ENCODE measurements around the gene PCSK5. TPM values are rescaled to one million over a fixed set of nuclear protein-coding genes. Genes with fewer than 3 reads are reported as not detected.

PCSK5 gene
- total and polyA plus RNA-seq, 2 of the 8 experiments (the other 6 are each of a cell fraction or from before 2014, with no cell fraction given) = 5.5 to 10.7 TPM

GRCh38 chr9:76298521-76299144, 408.2 kb downstream of the PCSK5 start:
- Histone ChIP-seq H4K91ac (replicated peaks; ENCODE audit: insufficient read length, low read length) (no peak overlapping the region), H3K79me2 (ENCODE audit: control insufficient read depth in 1 of 2, insufficient read depth in 2 of 2, low read length in 2 of 2) (no peaks in the 10 kb centered on the region), H2BK12ac (ENCODE audit: low read depth, low read length) (no peak overlapping the region), H2BK15ac (ENCODE audit: low read length) (no peak overlapping the region), H3K27ac (ENCODE audit: low read depth, low read length) (no peak overlapping the region), H2BK5ac (ENCODE audit: low read depth, low read length) (no peak overlapping the region), H3K4me3 (ENCODE audit: extremely low read depth in 1 of 4, insufficient read depth in 2 of 4, low read depth in 3 of 4, low read length in 4 of 4) (no peak overlapping the region), H2AFZ (ENCODE audit: low read length) (peak overlapping the region; percentile 75; the same call in 1 of the 2 replicates), H4K20me1 (replicated peaks in 1 of 2; ENCODE audit: control insufficient read depth in 1 of 2, insufficient read depth in 2 of 2, low read length in 2 of 2) (no peaks in the 10 kb centered on the region), H3K36me3 (ENCODE audit: control insufficient read depth in 2 of 4, insufficient read depth in 4 of 4, low read length in 3 of 4) (no peaks in the 10 kb centered on the region), H2BK20ac (ENCODE audit: low read length) (no peak overlapping the region), H3K23me2 (ENCODE audit: low read depth, low read length) (no peaks in the 10 kb centered on the region), H3K4me1 (replicated peaks in 1 of 4; ENCODE audit: control insufficient read depth in 3 of 4, insufficient read depth in 4 of 4, low read length in 3 of 4) (no peaks in the 10 kb centered on the region; a peak in 3 of 7 replicates), H3K4ac (replicated peaks; ENCODE audit: insufficient read length, low read depth, low read length) (no peak overlapping the region), H3K9ac (replicated peaks in 1 of 4; ENCODE audit: extremely low read depth in 1 of 4, low read depth in 3 of 4, low read length in 3 of 4) (no peak overlapping the region), H3K18ac (ENCODE audit: extremely low read depth, low read length) (no peak overlapping the region), H2AK5ac (ENCODE audit: low read depth, low read length) (no peak overlapping the region), H3K14ac (ENCODE audit: insufficient read length) (no peak overlapping the region), H4K8ac (ENCODE audit: extremely low read depth, insufficient read depth, low read length) (no peak overlapping the region), H2BK120ac (replicated peaks; ENCODE audit: low read depth, low read length) (no peak overlapping the region), H3K23ac (ENCODE audit: insufficient read length) (no peak overlapping the region), H3K9me3 (ENCODE audit: insufficient read depth in 2 of 2, low read depth in 1 of 2, low read length in 1 of 2) (no peaks in the 10 kb centered on the region), H4K5ac (ENCODE audit: insufficient read length, low read depth, low read length) (no peak overlapping the region), H3K4me2 (ENCODE audit: insufficient read depth in 1 of 2, low read depth in 2 of 2, low read length in 2 of 2) (no peak overlapping the region), H3K79me1 (ENCODE audit: low read depth, low read length) (no peaks in the 10 kb centered on the region), H3K27me3 (replicated peaks in 1 of 4; ENCODE audit: control insufficient read depth in 3 of 4, extremely low read depth in 1 of 4, insufficient read depth in 3 of 4, low read length in 3 of 4) (no peaks in the 10 kb centered on the region), H3K56ac (replicated peaks; ENCODE audit: insufficient read length, low read depth, low read length) (no peak overlapping the region)
- peak; percentile 28 for FAIRE-seq
- 58% methylated on average over 3 of the region's 3 CpGs; no CpG with 5 or more reads in 1 of the 2 experiments for WGBS, 2 experiments (ENCODE audit: extremely low coverage in 1 of 2, insufficient coverage in 1 of 2, insufficient read length in 1 of 2, insufficient replicate concordance in 2 of 2, low coverage in 1 of 2, low lambda C conversion rate in 2 of 2, missing lambda C conversion rate in 1 of 2)
- ChIA-PET POLR2A (ENCODE audit: partially characterized antibody) (interaction anchor here (0.7 kb wide), 1 partner anchor 9 kb away, joined by 3 read pairs; no protein-coding TSS in a partner anchor), CTCF (ENCODE audit: partially characterized antibody) (interaction anchor here (0.5 to 5.9 kb wide), 18 partner anchors 8 to 1097 kb away, joined by 3 to 64 read pairs (median 4); no protein-coding TSS in a partner anchor)
- no peak for DNase-seq (ENCODE audit: low read depth in 1 of 2, low spot score in 2 of 2)
- no peak for TF ChIP-seq CBX5 (IDR thresholded peaks at IDR 0.05; ENCODE audit: low read depth, low read length)
- peak in 2 of 3 experiments; percentile 28 to 43; a peak in 2 of 4 replicates for TF ChIP-seq CTCF (IDR thresholded peaks at IDR 0.05; ENCODE audit: control extremely low read depth in 1 of 3, insufficient read depth in 1 of 3, low read depth in 1 of 3, low read length in 3 of 3)
- peak; percentile 73 to 75 for TF ChIP-seq RAD21 (IDR thresholded peaks at IDR 0.05 in 1 of 2, conservative IDR thresholded peaks at IDR 0.05 in 1 of 2; ENCODE audit: low read depth in 2 of 2, low read length in 2 of 2)
